NCI-H1092 (cell line): ENCODE data around the gene PELI2.

ENCODE experiments used
- DNase-seq: peaks from one replicate; lab custom pipeline; 2025; lab: John Stamatoyannopoulos, UW

PELI2 gene, protein sequence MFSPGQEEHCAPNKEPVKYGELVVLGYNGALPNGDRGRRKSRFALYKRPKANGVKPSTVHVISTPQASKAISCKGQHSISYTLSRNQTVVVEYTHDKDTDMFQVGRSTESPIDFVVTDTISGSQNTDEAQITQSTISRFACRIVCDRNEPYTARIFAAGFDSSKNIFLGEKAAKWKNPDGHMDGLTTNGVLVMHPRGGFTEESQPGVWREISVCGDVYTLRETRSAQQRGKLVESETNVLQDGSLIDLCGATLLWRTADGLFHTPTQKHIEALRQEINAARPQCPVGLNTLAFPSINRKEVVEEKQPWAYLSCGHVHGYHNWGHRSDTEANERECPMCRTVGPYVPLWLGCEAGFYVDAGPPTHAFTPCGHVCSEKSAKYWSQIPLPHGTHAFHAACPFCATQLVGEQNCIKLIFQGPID

GRCh38 chr14:56117765-56118610 lies at the start of gene PELI2:
Gene PELI2, plus strand, starts transcription at chr14:56118411. Its CDS starts 250 bp downstream, at chr14:56118661.
- DNase-seq = peak; percentile 81

DNA sequence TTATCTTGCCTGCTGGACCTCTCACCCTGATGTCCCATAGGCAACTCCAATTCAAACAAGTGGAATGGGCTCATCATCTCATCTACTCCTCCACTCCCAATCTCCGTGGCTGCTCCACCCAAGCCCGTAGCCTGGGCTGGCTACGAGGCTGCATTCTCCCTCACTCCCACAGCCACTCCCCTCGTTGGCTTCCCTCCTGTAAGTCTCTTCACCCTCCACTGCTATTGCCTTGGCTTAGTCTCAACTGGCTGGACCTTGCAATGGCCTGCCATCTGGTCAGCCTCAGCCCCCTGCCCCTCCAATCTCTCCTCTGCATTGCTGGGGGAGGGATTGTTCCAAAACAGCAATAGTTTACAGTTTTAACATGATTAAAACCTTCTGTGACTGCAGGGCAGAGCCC lies 44.4 kb upstream of the PELI2 start:
- no peak for DNase-seq

GRCh38 chr14:56075301-56075700 lies 42.9 kb upstream of the PELI2 start:
- no peak for DNase-seq

DNA sequence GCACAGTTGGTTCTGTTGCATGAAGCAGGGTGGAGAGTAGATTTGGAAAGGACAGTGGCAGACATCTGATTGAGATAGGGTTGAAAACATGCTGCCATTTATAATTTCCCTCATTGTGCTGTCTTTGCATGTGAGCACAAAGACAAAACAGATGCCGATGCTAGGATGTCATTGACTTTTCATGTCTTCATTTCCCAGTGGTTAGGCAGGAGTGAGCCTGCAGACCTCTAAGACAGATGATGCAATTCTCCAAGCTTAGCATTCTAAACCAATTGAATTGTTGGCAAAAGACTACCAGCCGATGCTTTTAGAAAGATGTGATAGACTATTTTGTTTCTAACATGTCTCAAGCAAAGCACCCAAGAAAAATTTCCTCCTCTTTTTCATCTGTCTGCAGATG lies 37.1 kb upstream of the PELI2 start:
- DNase-seq = no peak

GRCh38 chr14:56082880-56083279 lies 35.3 kb upstream of the PELI2 start:
- DNase-seq = no peak

- DNase-seq = no peak
Observed at GRCh38 chr14:56085471-56085870, 32.7 kb upstream of the PELI2 start.

DNA sequence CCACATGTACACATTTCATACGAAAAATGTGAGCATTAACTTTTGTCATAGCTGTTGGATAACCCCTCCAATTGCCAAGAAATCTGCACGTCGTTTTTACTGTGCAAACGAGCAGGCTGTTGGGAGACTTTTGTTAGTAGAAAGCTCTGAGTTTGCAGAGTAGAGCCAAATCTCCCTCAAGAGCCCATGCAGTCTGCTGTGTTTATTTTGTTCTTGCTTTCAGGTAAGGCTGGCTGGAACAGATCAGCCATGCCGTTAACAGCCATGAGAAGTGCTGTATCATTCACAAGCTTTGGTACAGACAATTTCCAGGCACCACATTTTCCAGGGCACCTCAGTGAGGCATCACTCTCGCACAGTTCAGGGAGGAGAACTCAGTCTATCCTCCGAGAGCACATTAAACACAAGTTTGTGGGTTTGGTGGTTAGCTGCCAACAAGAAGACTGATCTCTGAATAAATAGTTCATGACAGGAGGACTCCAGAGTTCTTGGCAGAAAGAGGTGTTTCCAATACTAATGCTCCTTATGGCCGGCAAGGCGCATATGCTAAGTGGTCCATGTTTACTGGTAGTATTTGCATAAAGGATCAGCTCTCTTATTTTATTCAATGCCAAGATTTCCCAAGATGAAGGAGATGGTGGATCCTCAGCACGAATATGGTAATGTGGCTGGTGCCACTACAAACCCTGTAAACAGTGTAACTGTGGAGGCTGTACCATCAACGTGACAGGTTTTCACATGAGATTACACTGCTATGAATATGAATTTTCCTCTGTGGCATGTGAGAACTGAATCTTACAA lies 30.3 kb upstream of the PELI2 start:
- peak; percentile 52 for DNase-seq

GRCh38 chr14:56088941-56089340 lies 29.3 kb upstream of the PELI2 start:
- DNase-seq = no peak

GRCh38 chr14:56092763-56093162 lies 25.4 kb upstream of the PELI2 start:
- no peak for DNase-seq

- DNase-seq = no peak
Observed at GRCh38 chr14:56094076-56094475, 24.1 kb upstream of the PELI2 start.

- DNase-seq = no peak
Observed at GRCh38 chr14:56098021-56098420, 20.2 kb upstream of the PELI2 start.

DNA sequence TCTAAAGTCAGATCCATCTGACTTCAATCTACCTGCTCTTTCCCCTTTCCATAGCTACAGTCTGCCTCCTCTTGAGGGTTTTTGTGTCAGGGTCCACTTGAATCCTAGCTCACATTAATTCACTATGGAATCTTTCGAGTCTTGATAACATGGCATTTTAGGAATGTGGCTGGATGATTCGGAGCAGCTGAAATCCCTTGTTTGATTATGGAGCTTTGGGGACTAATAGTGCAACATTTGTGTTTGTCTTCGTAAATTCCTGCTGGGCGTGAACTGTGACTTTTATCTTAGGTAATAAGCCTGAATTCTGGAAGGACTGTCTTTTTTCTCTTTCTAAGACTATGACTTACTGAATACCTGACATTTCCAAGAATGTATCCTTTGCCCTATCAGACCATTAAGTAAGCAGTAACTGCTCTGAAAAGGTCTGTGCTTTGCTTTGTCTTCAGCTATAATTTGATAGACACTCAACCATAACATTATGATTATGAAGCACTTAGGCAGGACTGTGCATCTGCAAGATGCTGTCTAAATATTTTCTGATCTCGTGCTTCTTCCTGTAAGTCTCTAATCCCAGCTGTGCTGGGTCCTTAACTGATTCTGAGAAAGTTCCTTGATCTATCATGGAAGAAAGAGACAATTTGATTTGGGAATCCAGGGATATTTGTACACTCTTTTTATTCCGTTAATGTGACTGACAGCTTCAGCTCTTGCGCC lies 19.0 kb upstream of the PELI2 start:
- DNase-seq = no peak

DNA sequence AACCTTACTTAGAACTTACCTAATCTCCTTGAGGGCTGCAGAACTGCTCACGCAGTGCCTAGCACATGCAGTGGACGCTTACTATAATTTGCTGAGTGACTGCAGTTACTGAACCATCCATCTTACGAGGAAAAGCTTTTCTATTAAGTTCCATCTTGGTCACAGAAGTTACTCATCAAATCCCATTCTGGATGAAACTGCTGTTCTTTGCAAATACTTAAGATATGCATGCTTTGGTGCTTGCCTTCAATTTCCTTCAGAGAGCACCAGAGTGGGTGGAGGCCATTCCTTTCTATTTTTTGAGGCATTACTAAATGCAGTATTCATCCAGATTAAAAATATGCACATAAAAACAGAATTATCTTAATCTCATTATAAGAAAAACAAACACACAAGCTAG lies 17.7 kb upstream of the PELI2 start:
- DNase-seq = no peak

- no peak for DNase-seq
Observed at GRCh38 chr14:56102941-56103340, 15.3 kb upstream of the PELI2 start.

DNA sequence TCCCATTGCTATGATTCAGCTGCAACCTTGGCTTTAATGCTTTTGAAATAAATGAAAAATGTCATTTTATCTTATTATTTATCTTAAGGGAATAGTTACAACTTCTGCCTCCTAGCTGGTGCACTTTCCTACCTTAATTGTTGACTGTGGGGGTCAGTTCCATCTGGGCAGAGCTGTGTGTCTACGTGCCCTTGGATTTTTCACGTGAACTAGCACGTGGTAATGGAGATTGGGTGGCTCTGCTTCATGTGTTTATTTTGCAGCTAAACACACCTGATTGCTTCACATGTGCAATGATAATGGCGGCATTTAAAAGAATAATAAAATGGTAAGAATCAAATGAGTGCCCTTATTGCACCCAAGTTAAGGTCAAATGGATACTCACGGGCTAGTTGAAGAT lies 10.6 kb upstream of the PELI2 start:
- DNase-seq = no peak

DNA sequence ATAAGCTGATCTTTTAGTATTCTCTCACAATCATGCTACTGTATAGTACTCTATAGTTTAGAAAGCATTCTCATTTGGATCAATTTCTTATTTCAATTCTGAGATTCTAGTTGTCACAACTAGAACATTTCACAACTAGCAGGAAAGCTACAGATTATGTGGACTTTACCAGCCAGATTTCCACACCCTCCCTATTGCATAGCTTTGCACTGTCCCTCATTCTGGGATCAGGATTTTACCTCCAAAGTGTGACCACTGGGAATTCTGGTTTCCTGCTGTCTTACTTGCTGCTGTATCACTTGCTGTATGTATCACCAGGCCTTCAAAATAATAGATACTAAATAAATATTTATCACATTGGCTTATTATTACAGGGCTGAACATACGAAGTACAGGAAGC lies 10.2 kb upstream of the PELI2 start:
- DNase-seq = no peak

- DNase-seq = no peak
Observed at GRCh38 chr14:56112781-56113180, 5.4 kb upstream of the PELI2 start.

DNA sequence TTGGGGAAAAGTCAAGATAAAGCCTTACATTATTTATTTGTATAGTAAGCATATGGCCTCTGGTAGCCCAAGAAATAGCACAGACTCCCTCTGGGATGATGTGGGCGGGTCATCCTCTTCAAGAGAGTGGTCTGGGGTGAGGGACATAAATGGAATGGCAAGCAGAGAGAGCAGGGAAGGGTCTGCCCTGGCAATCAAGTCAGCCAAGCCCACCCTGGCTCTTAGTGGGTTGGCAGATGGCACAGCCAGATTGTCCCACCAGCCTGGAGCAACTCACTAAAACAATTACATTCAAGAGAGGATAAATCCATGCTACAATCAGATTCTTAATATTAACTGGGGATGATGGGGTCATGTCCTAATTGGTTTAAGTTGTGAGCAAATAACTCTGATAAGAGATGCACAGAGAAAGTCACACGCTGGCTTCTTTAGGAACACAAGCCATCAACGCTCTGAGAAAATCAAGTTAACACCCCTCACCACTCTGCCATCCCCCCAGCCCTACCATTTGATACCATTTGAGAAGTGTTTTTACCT lies 2.8 kb upstream of the PELI2 start:
- no peak for DNase-seq

GRCh38 chr14:56115976-56116893 lies 2.0 kb upstream of the PELI2 start:
- no peak for DNase-seq

DNA sequence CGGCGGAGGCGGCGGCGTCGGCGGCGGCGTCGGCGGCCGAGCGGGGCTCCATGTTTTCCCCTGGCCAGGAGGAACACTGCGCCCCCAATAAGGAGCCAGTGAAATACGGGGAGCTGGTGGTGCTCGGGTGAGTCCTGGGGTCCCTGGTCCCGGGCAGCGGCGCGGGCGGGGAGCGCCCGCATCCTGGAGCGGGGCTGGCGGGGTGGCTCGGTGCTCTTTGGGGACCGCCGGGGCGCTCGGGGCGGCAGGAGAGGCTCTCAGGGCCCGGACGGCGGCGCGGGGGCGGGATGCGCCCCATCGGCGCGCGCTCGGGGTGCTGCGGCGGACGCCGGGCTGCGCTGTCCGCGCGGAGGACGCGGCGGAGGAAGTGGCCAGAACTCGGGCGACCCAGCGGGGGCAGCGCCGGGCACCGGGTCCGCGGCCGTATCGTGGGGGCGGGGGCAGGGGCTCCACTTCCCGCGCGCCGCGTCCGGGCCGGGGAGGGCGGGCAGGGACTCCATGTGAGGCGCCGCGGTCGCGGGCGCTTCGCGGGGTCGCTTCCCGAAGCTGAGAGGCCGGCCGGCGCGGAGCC lies 485 bp downstream of the PELI2 start:
- DNase-seq = no peak
